GM18502 (cell line): ENCODE data around the gene ZFX.

Experiments used
- ATAC-seq: cut with Tn5 transposase; IDR thresholded peaks from one replicate; pipeline ENCODE4 v1.9.1; 2021; ENCODE audit warnings: mild to moderate bottlenecking; ENCODE audit not compliant: unreplicated experiment, poor library complexity

ZFX gene

GRCh38 chrX:24198101-24198500 is 48.6 kb downstream of the ZFX start:
- no peak for ATAC-seq

DNA sequence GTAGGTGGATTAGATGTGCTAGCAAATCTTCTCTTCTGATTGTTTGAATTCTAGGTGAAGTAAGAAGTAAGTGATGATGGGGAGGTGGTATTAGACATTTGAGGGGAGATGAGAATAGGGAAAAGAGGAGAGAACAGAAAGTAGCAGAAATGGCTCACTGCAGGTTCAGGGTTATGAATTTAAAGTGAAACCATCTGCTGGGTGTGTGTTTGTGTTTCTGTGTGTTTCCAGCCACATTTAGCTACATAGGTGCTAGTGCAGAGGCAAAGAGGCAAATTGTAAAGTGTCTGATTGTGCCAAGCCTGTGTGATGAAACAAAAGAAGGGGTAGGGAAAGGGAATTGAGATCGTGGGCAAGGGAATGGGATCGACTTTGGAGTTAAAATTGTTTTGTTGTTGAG is 50.6 kb downstream of the ZFX start:
- ATAC-seq, result no peak

DNA sequence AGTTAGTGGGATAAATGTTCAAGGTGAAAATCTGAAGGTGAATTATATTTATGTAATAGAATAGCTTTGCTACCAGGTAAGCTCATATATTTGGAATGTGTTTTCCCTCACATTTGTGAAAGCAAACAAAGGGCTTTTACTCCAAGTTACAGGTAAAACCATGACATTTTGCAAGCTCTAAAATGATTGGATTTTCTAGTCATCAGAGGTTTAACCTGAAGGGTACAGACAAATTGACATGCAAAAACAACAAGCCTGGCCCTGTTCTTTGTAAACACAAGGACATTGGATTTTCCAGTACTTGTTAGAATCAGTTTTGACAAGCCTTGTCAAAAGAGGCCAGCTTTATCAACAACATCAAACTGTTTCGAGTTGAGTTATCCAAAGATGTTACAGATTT is 51.7 kb downstream of the ZFX start:
- no peak for ATAC-seq

DNA sequence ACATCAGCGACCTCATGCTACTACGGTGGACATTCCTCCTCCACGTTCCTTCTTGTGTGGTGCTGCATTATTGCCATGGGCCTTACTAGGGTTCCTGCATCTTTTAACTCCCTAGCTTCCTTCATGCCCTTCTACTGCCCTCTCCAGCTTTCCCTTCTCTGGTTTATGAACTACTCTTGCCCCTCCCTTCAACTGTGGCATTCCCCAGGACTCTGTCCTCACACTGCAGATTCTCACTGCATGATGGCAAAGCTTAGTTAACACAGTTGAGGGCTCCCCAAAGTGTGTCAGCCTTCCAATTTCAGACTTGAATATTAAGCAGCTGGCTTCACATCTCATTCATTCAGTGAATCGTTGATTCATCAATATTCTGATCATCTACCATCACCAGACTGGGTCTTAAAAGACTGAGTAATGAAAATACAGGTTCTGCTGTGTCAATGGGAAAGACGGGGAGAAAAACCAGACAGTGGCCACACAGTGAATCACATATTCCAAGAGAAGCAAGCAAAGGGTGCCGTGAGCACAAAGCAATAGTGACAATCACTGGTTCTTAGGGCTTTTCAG is 53.0 kb downstream of the ZFX start:
- no peak for ATAC-seq

DNA sequence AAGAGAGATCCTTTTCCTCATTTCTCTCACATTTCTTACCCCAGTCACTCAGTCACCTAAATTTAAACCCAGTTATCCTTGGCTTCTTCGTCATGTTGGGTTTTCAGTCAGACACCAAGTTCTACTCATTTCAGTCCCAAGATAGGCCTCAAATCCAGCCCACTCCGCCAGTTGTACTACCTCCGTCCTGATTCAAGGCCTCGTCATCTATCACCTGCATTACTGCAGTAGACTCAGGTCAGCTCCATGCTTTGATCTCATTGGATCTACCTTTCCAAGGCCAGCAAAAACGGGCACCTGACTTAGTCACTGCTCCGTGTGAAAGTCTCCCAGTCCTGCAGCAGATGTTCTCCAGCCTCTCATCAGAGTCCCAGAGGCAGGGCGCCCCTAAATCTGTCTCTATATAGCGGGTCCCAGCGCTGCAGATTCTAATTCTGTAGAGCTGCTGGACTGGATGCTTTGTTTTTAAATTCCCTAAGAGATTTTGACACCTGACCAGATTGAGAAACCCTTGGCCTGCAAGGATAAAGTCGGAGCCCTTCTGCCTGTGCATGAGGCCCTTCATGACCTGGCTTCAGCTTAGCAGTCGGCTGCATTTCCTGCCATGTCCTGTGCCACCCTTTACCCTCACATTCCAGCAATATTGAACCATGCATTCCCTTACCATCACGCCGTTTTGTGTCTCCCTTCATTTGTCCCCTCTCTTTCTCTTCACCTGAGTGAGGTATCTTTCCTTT is 53.7 kb downstream of the ZFX start:
- no peak for ATAC-seq

DNA sequence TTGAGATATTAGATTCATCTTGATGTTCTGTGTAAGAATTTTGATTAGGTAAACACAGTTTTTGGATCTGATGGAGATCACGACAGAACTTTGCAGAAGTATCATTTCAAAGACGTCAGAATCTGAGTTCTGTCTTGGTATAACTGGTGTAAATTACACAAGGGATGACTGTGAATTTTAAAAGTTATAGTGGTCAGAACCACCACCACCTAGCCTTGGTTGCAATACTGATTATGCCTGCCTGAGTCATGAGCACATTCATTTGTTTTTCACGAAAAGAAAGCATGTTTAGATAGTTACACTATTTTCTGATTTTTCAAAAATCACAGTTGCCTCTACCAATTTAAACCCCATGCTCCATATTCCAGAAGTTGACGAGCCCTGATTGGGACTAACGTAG is 54.8 kb downstream of the ZFX start:
- no peak for ATAC-seq

- no peak for ATAC-seq
These were observed 55.4 kb downstream of the ZFX start for GRCh38 chrX:24204958-24205357.

- ATAC-seq, result no peak
These were observed 58.3 kb downstream of the ZFX start for GRCh38 chrX:24207826-24208225.

DNA sequence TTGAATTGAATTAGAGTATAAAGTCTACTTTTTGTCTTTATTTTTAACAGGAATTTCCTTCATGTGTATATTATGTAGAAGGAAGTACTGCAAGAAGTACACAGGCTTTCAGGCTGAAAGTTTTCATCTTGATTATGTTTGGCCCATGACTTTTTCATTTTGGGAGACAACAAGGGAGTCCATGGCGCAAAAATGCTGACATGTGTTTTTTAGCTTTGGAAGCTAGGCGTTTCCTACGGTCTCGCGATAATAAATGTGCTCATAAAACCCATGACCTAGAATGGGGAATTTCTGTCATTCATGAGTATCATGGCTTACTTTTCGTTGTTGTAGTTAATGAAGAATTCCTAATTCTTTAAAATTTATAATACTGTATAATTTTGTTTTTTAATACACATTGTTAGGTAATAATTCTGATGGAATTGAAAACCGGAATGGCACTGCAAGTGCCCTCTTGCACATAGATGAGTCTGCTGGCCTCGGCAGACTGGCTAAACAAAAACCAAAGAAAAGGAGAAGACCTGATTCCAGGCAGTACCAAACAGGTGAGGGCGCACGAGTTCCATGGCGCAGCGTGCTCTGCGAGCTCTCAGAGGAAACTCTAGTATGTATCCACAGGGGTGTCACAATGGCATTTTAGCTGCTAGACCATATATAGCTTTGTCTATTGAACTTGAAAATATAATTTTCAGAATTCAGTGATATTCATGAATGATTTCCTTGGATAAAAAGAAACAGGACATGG is 59.1 kb downstream of the ZFX start:
- no peak for ATAC-seq

- ATAC-seq, result no peak
These were observed 60.7 kb downstream of the ZFX start for GRCh38 chrX:24210190-24210589.

- no peak for ATAC-seq
These were observed 65.0 kb downstream of the ZFX start for GRCh38 chrX:24214568-24214967.

DNA sequence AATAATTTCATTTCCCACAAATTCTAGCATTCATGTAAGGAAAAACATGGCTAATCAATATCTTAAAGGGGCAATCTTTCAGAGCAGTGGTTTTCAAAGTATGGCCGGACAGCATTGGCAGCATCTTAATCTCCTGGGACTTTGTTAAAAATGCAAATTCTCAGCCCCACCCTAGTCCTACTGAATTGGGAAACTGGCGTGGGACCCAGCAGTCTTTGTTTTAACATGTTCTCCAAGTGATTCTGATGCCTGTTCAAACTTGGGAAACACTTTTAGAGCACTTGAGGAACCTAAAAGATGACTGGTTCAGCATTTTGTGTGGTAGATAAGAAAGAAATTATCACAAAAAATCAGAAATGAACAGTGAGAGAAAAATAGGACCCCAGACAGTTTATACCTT is 65.7 kb downstream of the ZFX start:
- ATAC-seq, result no peak

DNA sequence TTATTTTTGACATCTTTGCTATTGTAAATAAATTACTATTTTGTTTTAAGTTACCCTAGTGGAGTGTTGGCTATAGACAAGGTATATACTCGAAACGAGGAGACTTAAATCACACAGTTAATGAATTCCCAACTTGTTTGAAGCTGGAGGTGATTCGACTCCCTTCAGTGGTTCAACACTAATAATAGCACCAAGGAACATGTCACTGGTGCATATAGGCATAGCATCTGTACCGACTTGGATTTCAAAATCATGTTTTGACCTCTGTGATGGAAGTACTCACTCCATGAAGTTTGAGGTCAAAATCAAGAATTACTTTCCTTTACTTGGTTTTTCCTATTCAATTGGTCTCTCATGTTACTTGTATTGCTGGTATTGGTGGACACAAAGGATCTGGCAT is 66.5 kb downstream of the ZFX start:
- no peak for ATAC-seq

- no peak for ATAC-seq
These were observed 67.3 kb downstream of the ZFX start for GRCh38 chrX:24216827-24217226.

DNA sequence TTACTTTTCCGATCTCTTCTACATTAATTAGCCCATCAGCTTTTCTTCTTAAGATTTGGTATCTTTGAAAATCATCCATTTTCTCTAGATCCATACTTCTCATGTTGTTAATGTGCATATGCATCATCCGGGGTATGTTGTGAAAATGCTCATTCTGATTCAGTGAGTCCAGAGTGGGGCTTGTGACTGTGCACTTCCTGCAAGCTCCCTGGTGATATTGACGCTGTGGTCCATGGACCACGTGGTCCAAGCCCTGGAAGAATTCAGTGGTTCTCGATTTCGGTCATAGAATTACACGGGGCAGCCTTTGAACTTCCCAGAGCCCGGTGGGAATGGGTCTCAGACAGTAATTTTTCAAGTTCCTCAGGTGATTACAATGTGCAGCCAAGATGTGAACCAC is 69.8 kb downstream of the ZFX start:
- ATAC-seq, result no peak

GRCh38 chrX:24221872-24222271 is 72.3 kb downstream of the ZFX start:
- ATAC-seq, result no peak

- no peak for ATAC-seq
These were observed 75.7 kb downstream of the ZFX start for GRCh38 chrX:24225265-24225664.

DNA sequence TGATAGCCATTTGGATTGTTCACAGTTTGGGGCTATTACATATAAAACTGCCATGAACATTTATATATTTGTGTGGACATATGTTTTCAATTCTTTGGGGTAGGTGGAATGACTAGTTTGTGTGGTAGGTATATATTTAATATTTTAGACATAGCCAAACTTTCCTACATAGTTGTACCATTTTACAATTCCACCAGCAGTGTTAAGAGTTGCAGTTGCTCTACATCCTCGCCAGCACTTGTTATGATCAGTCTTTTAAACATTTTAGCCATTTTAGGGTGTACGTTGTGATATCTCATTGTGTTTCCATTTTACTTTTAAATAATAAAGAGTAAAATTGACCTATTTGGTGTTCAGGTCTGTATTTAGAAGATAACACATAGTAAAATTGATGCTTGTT is 76.6 kb downstream of the ZFX start:
- no peak for ATAC-seq

DNA sequence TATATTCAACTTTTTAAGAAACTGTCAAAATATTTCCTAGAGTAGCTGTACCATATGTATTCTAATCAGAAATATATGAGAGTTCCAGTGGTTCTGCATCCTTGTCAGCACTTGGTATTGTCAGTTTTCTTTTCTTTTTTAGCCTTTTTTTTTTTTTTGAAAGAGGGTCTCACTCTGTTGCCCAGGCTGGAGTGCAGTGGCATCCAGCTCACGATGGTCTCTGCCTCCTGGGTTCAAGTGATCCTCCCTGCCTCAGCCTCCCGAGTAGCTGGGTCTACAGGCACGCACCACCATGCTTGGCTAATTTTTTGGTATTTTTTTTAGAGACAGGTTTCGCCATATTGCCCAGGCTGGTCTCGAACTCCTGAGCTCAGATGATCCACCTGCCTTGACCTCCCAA is 79.1 kb downstream of the ZFX start:
- no peak for ATAC-seq

GRCh38 chrX:24229400-24229879 is 79.9 kb downstream of the ZFX start:
- no peak for ATAC-seq

GRCh38 chrX:24229976-24230375 is 80.4 kb downstream of the ZFX start:
- ATAC-seq, result no peak

- no peak for ATAC-seq
These were observed 81.6 kb downstream of the ZFX start for GRCh38 chrX:24231131-24231540.
